BE2C (cell line): ENCODE data around the gene ZNF691.
"Not testable (repeated sequence)": the region's sequence is repeated elsewhere in the genome, so short reads cannot be mapped to it uniquely, and the experiment has no call there.

Experiments
- DNase-seq: peaks from one replicate; pipeline ENCODE4 v3.0.0-alpha.2; 2020
- H3K27me3 ChIP-seq: fragments of 250-450 bp; sonication (Bioruptor Pico); 2 replicates; pipeline ENCODE4 v1.5.1; 2020; ENCODE audit warnings: mild to moderate bottlenecking
- H3K36me3 ChIP-seq: fragments of 250-450 bp; sonication (Bioruptor Pico); 2 replicates; pipeline ENCODE4 v1.5.1; 2020; ENCODE audit warnings: mild to moderate bottlenecking
- H3K4me1 ChIP-seq: fragments of 250-450 bp; sonication (Bioruptor Pico); 2 replicates; pipeline ENCODE4 v1.5.1; 2020
- H3K4me3 ChIP-seq: 2 replicates; pipeline ENCODE4 v1.5.1; 2011; ENCODE audit warnings: low read depth, low read length
- H3K9me3 ChIP-seq: fragments of 250-450 bp; sonication (Bioruptor Pico); 2 replicates; pipeline ENCODE4 v1.5.1; 2020
- TF ChIP-seq, protein P1 (sequence below): IDR thresholded peaks from 2 replicates; pipeline ENCODE4 v1.5.1; 2012; ENCODE audit warnings: mild to moderate bottlenecking, low read depth, low read length

ZNF691 gene

DNA sequence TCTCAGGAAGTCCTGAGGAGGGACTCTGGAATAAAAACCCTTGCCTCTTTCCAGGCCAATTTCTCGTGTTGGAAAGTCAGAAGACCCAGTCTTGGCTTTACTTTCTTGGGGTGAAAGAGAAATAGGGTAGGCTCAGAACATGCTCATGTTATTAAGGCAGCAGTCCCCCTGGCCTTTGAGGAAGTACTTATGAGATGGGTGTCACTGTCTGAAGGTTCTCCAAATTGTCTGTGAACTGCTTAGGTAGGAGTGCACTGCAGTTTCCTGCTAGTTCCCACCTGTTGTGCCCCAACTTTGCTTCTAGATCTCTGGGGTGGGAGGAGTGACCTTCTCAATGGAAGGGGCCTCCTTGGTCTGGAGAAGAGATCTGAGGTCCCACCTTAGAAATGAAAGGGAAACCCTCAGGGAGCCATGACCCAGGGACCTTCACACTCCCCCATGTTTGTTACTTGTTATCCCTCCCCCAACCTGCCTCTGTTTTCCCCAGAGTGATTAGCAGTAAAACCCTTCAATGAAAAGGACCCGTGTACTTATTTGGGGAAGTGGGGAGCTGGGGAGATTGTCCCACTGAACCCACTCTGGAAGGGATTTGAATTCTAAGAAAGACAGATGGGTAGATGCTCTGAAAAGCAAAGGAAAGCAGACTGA lies 5.7 kb downstream of the ZNF691 start:
- Histone ChIP-seq H3K27me3 (no peaks in the 10 kb centered on the region), H3K9me3 (no peaks in the 10 kb centered on the region), H3K4me3 (no peak overlapping the region), H3K4me1 (no peaks in the 10 kb centered on the region), H3K36me3 (no peaks in the 10 kb centered on the region; the same call in 1 of the 2 replicates)
- TF ChIP-seq, protein P1, sequence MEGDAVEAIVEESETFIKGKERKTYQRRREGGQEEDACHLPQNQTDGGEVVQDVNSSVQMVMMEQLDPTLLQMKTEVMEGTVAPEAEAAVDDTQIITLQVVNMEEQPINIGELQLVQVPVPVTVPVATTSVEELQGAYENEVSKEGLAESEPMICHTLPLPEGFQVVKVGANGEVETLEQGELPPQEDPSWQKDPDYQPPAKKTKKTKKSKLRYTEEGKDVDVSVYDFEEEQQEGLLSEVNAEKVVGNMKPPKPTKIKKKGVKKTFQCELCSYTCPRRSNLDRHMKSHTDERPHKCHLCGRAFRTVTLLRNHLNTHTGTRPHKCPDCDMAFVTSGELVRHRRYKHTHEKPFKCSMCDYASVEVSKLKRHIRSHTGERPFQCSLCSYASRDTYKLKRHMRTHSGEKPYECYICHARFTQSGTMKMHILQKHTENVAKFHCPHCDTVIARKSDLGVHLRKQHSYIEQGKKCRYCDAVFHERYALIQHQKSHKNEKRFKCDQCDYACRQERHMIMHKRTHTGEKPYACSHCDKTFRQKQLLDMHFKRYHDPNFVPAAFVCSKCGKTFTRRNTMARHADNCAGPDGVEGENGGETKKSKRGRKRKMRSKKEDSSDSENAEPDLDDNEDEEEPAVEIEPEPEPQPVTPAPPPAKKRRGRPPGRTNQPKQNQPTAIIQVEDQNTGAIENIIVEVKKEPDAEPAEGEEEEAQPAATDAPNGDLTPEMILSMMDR: no peak
- DNase-seq: no peak

DNA sequence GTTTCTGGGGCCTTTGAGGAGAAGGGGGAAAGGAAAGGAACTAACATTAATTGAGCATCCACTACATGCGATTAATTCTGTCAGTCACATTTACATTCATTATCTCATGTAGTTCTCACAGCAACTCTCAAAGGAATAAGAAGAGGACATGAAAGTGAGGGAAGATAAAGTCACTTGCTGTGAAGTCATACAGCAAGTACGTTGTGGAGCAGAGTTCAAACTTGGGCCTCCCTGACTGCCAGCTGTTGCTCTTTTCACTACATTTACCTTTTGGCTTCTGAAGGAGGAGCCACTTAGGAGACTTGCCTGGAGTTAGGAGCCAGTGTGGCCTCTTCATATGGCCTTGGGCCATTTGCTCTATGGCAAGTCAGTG lies 6.2 kb downstream of the ZNF691 start:
- DNase-seq: no peak
- H3K9me3 ChIP-seq: no peaks in the 10 kb centered on the region
- TF ChIP-seq, protein P1: no peak
- no peaks in the 10 kb centered on the region for H3K27me3 ChIP-seq
- H3K4me3 ChIP-seq: no peak overlapping the region
- no peaks in the 10 kb centered on the region; the same call in 1 of the 2 replicates for H3K36me3 ChIP-seq
- no peaks in the 10 kb centered on the region for H3K4me1 ChIP-seq

DNA sequence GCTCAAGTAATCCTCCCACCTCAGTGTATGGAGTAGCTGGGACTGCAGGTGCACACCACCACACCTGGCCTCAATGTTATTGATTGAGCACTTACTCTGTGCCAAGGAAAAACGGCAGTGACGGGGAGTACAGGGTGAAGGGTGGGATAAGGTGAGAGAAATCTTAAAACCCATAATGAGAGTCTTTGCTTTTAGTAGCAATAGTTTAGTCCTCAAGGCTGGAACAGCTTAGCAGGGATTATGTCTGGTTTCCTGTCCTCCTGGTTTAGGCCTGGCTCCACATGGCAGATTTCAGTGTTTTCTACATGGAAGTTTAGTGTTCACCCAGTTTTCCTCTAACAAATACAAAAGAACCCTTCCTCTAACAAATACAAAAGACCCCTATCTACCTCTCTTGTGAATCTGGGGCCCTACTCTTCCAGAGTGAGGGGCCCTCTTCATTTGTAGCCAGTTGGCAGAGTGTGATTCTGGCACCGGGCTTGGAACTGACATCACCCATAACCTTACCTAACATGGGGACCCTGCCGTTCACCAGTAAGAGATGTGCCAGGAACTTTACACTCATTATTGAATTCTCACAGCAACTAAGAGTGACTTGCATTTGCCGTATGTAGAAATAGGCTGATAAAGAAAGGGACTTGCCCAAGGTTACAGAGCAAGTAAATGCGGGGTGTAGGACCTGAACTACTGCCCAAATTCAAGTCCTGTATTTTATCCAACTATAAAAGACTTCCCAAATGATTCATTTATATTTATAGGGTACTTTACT lies 6.9 kb downstream of the ZNF691 start:
- TF ChIP-seq, protein P1: no peak

DNA sequence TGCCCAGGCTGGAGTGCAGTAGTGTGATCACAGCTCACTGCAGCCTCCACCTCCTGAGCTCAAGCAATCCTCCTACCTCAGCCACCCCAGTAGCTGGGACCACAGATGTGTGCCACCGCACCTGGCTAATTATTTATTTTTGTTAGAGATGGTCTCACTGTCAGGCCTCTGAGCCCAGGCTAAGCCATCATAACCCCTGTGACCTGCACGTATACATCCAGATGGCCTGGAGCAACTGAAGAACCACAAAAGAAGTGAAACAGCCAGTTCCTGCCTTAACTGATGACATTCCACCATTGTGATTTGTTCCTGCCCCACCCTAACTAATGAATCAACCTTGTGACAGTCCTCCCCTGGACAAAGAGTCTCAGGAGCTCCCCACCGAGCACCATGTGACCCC lies 10.1 kb downstream of the ZNF691 start:
- H3K36me3 ChIP-seq, DNase-seq, H3K27me3 ChIP-seq, H3K4me1 ChIP-seq, H3K9me3 ChIP-seq, H3K4me3 ChIP-seq: not testable (repeated sequence)

More for the DNA sequence above, 6.9 kb downstream of the ZNF691 start:
- DNase-seq: no peak
- Histone ChIP-seq H3K9me3 (no peaks in the 10 kb centered on the region), H3K4me1 (no peaks in the 10 kb centered on the region), H3K4me3 (no peak overlapping the region), H3K36me3 (no peaks in the 10 kb centered on the region; the same call in 1 of the 2 replicates), H3K27me3 (no peaks in the 10 kb centered on the region)

DNA sequence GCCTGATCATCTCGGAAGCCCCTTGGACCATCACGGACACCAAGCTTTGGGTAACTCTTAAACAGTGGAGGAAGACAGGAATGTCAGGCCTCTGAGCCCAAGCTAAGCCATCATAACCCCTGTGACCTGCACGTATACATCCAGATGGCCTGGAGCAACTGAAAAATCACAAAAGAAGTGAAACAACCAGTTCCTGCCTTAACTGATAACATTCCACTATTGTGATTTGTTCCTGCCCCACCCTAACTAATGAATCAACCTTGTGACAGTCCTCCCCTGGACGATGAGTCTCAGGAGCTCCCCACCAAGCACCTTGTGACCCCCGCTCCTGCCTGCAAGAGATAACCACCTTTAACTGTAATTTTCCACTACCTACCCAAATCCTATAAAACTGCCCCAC lies 13.0 kb downstream of the ZNF691 start:
- H3K4me3 ChIP-seq, H3K27me3 ChIP-seq, H3K4me1 ChIP-seq, DNase-seq, H3K9me3 ChIP-seq, H3K36me3 ChIP-seq: not testable (repeated sequence)

DNA sequence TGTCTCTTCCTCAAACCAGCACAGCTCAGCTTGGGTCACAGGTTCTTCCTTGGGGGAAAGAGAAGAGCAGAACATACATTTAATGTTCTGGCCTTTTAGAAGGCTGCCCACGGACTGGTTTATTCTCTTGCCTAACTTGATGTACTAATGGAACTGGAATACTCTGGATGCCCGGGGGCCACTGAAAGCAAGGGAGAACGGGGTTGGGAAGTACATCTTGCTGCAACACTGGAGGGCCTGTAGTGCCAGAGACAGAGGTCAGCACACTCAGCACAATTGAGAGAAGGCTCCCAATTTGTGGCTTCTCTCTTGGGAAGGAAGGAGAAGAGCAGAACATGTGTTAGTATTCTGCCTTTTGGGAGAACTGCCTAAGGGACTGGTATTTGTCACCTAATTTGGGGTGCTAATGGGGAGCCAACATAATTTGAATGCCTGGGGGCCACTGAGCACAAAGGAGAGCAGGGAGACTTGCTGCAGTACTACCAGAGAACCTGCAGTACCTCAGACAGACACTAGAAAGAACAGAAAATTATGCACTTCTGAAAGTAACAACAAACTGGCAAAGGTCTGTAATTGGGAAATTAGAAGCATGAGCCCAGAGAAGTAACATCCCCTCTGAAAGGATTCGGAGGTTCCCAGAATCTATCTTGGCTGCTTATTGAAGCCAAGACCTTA lies 14.1 kb downstream of the ZNF691 start:
- Histone ChIP-seq H3K36me3 (no peaks in the 10 kb centered on the region), H3K27me3 (no peaks in the 10 kb centered on the region), H3K9me3 (no peaks in the 10 kb centered on the region), H3K4me3 (no peak overlapping the region), H3K4me1 (no peaks in the 10 kb centered on the region)
- TF ChIP-seq, protein P1: no peak
- DNase-seq: no peak

DNA sequence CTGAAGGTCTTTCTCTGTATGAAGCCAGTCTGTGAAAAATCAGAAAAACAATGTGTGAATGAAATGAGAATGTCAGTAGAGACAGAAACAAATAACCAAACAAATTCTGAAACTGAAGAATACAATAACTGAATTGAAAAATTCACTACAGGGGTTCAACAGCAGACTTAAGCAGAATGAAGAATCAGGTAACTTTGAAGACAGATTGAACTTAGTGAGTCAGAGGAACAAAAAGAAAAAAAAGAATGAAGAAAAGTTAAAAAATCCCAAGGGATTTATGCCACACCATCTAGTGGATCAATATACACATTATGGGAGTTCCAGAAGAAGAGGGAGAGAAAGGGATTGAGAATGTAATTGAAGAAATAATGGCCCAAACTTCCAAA lies 14.6 kb downstream of the ZNF691 start:
- Histone ChIP-seq H3K9me3 (no peaks in the 10 kb centered on the region), H3K4me3 (no peak overlapping the region), H3K36me3 (no peaks in the 10 kb centered on the region), H3K4me1 (no peaks in the 10 kb centered on the region), H3K27me3 (no peaks in the 10 kb centered on the region)
- no peak for DNase-seq
- TF ChIP-seq, protein P1: no peak
